CD4-positive, alpha-beta T cell treated with Interleukin-21 for 1 hour (primary cell): ENCODE results near the gene SRRD.
"Not testable (repeated sequence)": the region's sequence is repeated elsewhere in the genome, so short reads cannot be mapped to it uniquely, and the experiment has no call there.

Experiments
- DNase-seq: peaks from one replicate; pipeline ENCODE4 v3.0.0-alpha.2; 2020

The SRRD gene

GRCh38 chr22:26525946-26526564 is 42.4 kb downstream of the SRRD start:
- no peak for DNase-seq

GRCh38 chr22:26527167-26527566 is 43.5 kb downstream of the SRRD start:
- DNase-seq: no peak

- no peak for DNase-seq
Observed at GRCh38 chr22:26527574-26528465, 44.1 kb downstream of the SRRD start.

- not testable (repeated sequence) for DNase-seq
Observed at GRCh38 chr22:26528518-26528917, 44.8 kb downstream of the SRRD start.

- DNase-seq: no peak
Observed at GRCh38 chr22:26529345-26529744, 45.7 kb downstream of the SRRD start.

- no peak for DNase-seq
Observed at GRCh38 chr22:26534171-26534855, 50.6 kb downstream of the SRRD start.

GRCh38 chr22:26534874-26535602 is 51.4 kb downstream of the SRRD start:
- DNase-seq: no peak

GRCh38 chr22:26535603-26535908 is 51.9 kb downstream of the SRRD start:
- no peak for DNase-seq

GRCh38 chr22:26536056-26536761 is 52.5 kb downstream of the SRRD start:
- no peak for DNase-seq

GRCh38 chr22:26536762-26537134 is 53.1 kb downstream of the SRRD start:
- no peak for DNase-seq

- DNase-seq: no peak
Observed at GRCh38 chr22:26540119-26540518, 56.4 kb downstream of the SRRD start.

GRCh38 chr22:26541167-26541819 is 57.6 kb downstream of the SRRD start:
- DNase-seq: no peak

- peak; percentile 19 for DNase-seq
Observed at GRCh38 chr22:26542831-26543230, 59.2 kb downstream of the SRRD start.
